CD1c-positive myeloid dendritic cell (primary cell): ENCODE measurements around the gene TEKTIP1.
"Not testable (repeated sequence)": the region's sequence is repeated elsewhere in the genome, so short reads cannot be mapped to it uniquely, and the experiment has no call there.

Experiments
- DNase-seq: peaks from one replicate; pipeline ENCODE4 v3.0.0-alpha.2; 2016; ENCODE audit errors: extremely low spot score

TEKTIP1 gene

DNA sequence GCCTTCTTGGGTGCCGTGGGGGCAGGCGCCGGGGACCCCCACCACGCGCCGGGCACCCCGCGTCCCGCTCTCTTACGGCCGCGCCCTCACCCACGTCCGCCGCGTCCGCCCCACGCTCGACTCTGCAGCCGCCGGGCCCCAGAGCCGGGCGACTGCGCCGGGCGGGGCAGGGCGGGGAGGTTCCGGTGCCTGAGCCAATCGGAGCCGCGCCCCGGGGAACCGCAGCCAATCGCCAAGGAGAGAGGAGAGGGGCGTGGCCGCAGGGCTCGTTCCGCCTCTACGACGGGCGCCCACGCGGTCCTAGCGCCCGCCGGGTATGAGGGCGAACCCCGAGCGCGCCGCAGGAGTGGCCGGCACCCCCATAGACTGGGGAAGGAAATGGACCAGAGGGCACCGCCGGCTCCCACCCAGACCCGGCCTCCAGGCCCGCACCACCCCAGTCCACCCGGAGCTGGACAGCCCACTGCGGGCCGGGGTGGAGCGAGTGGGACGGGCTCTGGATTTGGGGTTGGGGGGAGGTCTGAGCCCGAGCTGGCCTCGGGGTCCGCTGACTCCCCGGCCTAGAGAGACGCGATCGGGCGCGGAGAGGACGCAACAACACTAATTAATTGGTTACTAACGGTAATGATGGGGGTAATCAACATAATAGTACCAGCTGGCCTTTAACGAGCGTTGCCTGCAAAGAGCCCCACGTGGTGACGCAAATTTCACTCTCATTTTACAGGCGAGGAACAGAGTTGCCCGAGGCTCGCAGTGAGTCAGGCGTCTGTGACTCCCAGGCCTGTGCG is 18.7 kb downstream of the TEKTIP1 start, which contains the start of gene MFSD12:
MFSD12 (minus strand) TSS at position 126 of the 788 bp plus-strand sequence. CDS start 183 bp downstream, outside the sequence.
- DNase-seq, result peak; percentile 99

DNA sequence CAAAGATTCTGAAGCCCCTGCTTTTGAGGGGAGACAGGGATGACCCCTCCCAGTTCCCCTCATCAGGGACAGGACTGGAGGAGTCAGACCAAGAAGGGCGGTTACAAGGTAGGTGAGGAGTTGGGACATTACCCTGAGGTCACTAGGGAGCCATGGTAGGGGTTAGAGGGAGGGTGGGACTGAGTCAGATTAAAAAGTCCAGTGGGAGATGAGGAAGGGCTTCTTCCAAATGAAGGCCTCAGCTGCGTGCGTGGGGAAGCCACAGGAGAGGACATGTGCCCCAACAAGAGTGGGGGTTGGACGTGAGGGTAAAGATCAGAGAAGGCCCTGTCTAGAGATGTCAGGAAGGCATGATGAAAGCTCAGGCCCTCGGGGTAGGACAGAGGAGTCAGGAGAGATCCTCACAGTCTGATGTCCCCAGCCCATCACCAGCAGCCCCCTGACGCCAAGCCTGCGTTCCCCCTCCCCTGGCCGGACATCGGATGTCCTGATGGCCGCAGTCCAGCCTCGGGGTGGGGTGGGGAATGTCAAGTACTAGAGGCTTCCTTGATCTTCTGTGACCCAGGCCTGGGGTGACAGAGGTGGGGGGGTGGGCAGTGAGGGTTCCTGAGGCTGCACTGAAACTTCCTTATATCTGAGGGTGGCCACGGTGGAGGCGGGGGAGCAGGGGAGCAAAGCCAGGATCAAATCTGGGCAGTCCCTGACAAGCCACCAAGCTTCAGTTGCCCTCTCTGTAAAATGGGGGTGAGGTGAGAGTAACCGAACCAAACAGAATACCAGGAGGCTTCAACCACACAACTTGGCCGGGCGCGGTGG is 24.9 kb downstream of the TEKTIP1 start:
- DNase-seq, result peak; percentile 72

DNA sequence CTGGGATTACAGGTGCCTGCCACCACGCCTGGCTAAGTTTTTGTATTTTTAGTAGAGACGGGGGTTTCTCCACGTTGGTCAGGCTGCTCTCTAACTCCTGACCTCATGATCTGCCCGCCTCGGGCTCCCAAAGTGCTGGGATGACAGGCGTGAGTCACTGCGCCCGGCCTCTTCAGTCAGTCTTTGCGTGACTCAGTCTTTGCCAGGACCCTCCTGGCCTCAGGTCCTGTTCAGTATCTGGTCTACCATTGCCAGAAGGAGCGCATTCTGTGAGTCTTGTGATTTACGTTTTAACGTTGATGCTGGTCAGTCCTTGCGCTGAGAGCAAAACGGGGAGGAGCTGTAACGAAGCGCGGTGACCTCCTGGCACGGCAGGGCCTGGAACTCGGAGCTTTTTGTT is 26.2 kb downstream of the TEKTIP1 start:
- DNase-seq, result no peak

DNA sequence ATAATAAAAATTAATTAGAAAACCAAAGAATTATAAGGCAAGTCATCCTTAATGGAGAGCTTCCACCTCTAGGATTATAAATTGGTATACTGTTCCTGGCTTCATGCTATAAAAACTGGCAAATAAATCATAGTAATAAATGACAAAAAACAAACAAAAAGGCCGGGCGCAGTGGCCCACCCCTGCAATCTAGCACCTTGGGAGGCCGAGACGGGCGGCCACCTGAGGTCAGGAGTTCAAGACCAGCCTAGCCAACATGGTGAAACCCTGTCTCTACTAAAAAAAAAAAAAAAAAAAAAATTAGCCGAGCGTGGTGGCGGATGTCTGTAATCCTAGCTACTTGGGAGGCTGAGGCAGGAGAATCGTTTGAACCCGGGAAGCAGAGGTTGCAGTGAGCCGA is 31.1 kb downstream of the TEKTIP1 start:
- DNase-seq, result not testable (repeated sequence)

DNA sequence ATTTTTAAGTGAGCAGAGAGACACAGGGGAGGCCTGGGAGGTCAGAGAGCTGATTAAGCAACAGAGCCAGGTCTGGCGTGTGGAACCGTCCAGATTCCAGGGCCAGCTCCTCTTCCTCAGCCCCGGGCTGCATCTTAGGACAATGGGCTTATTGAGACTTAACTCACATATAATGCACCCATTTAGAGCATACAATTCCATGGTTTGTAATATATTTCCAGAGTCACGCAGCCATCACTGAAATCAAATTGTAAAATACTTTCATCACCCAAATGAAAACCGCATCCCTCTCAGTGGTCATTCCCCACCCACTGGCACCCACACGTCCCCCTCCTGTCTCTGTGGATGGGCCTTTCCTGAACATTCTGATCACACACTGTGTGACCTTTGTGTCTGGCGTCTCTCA is 31.6 kb downstream of the TEKTIP1 start:
- peak; percentile 70 for DNase-seq

DNA sequence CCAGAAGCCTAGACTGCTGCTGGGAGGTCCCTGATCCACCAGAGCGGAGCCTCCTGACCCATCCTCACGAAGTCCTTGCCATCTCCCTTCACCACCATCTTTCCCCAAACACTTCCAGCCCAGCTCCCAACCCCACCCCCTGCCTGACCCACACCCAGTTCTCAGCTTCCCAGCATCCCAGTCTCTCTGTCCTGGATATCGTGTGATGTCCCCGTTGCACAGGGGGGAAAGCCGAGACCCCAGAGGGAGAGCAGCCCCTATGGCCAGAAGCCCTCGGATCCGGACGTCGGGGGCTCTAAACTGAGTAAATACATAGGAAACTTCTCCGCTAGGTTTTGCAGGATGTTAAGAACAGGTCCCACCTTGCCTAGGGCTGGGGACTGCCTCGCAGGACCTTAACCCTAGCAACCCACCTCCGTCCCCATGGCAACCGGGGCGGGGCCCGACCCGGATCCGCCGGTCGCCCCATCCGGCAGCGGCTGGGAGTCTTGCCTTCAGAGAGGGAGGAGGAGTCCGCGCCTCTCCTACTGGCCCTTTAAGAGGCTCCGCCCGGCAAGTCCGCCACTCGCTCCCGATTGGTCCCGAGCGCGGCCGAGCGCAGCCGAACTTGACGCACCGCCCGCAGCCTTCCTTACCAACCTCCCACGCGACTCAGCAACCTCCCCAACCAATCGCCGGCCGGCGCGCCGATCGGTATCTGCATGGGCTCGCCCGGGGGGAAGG is 33.3 kb downstream of the TEKTIP1 start:
- peak; percentile 100 for DNase-seq

DNA sequence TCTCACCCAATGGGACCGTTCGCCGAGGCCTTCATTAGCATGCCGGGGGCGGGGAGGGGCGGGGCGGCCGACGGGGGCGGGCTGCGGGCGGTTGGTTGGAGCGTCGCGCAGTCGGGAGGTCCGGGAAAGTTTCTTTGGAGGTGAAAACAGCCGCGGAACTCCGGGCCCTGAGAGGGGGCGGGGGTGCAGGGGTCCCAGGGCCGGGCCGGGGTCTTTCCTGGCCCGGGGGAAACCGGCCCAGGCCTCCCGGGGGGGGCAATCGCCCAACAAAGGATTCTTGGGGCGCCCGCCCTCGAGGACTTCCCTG is 33.8 kb downstream of the TEKTIP1 start, which contains the start of gene HMG20B:
HMG20B (plus strand) TSS at position 90 of the 307 bp plus-strand sequence. CDS start 366 bp downstream, outside the sequence.
- no peak for DNase-seq

DNA sequence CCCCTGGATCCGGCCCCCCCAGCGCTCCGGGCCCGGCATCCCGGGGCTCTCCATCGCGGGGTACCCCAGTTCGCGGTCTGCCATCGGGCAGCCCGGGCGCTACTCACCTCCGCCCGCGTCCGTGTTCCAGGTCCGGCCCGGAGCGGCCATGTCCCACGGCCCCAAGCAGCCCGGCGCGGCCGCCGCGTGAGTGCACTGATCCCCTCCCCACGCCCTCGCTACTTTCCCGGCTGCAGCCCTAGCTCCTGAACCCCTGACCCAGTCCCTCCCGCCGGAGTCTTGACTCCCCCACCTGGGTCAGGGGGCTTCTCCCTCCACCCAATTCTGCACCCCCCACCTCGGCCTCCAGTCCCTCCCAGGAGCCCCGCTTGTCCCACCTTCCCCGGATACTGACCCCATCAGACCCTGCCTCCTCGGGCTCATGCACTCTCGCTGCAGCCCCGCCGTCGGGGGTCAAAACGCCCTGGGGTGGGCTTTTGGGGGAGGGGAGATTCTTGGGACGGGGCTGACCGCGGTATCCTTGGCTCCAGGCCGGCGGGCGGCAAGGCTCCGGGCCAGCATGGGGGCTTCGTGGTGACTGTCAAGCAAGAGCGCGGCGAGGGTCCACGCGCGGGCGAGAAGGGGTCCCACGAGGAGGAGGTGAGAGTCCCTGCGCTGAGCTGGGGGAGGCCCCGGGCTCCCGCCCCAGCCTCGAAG is 34.3 kb downstream of the TEKTIP1 start:
- no peak for DNase-seq

DNA sequence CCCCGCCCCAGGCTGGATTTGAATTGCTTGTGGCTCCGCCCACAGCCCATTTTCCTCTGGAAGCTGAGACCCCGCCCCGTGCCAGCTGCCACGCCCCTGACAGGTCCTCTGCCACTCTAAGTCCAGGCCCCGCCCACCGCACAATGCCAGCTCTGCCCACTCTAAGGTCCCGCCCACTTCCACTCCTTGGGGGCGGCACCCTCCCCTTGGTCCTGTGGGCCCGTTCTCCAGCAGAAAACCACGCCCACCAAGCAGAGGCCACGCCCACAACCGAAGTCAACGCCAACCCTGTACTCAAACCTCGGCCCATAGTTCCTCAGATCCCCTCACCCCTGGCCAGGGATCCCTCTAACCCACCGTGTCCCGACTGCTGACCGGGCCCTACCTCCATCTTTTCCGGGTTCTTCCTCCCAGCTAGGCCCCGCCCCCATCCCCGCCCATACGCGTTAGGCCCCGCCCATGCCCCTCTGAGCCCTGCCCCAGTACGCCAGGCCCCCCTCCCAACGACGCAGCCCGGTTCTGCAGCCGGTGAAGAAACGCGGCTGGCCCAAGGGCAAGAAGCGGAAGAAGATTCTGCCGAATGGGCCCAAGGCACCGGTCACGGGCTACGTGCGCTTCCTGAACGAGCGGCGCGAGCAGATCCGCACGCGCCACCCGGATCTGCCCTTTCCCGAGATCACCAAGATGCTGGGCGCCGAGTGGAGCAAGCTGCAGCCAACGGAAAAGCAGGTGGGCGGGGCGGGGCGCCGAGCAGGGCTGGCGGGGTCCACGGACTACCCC is 35.1 kb downstream of the TEKTIP1 start:
- peak; percentile 98 for DNase-seq

DNA sequence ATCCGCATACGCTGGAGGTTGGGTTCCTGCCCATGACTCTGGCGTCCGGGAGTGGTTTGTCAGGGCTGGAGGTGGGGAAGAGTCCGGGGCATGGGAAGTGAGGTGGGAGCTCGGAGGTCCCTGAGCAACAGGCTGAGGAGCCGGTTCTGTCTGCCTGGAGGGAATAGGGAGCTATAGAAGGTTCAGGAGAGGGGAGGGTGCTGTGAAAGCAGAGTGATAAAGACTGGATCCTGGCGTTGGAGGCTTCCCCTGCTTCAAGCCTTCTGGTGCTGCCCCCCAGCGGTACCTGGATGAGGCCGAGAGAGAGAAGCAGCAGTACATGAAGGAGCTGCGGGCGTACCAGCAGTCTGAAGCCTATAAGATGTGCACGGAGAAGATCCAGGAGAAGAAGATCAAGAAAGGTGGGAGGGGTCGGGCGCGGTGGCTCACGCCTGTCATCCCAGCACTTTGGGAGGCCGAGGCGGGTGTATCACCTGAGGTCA is 36.3 kb downstream of the TEKTIP1 start:
- DNase-seq, result no peak

DNA sequence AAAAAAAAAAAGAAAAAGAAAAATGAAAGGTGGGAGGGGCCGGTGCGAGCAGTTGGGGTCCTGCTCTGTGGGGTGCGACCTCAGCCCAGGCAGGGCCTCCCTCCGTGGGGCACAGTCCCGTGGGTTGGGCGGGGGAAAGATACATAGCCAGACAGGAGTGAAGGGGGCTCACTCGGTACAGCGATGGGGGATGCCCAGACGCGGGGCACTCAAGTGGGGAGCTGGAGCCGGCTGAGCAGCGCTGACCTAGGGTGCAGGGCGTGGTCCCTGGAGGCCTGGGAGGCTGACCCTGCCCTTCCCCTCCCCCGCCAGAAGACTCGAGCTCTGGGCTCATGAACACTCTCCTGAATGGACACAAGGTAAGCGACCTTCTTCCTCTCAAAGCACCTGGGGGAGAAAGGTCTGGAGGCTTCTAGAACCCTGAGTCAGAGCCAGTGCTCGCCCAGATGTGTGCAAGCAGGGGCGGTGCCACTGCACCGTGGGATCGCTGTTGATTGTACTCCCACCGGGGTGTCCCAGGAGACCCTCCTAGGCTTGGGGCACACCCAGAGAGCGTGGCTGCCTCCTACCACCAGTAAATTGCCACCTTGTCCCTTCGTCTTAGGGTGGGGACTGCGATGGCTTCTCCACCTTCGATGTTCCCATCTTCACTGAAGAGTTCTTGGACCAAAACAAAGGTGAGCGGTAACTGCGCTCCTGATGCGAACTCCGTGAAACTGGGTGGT is 37.1 kb downstream of the TEKTIP1 start:
- no peak for DNase-seq

DNA sequence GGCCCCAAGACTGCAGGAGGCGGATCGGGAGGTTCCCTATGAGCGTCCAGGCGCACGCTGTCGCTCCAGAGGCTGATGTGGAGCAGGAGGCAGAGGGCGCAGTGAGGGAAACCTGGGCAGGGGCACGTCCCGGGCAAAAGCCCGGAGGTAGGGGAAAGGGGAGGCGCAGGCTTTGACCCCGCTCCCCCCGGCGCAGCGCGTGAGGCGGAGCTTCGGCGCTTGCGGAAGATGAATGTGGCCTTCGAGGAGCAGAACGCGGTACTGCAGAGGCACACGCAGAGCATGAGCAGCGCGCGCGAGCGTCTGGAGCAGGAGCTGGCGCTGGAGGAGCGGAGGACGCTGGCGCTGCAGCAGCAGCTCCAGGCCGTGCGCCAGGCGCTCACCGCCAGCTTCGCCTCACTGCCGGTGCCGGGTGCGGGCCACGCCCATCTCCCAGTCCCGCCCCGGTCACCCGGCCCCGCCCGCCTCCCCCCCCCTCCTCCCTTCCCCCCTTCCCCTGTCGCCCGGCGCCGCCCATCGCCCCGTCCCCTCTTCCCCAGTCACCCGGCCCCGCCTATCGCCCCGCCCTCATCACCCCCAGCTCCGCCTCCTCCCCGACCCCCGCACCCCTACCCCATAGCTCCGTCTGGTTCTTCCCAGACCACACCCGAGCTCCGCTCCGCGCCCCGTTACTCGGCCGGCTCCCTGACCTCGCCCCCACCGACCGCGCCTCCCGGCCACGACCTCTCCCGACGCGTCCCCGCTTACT is 37.9 kb downstream of the TEKTIP1 start:
- DNase-seq, result peak; percentile 53

DNA sequence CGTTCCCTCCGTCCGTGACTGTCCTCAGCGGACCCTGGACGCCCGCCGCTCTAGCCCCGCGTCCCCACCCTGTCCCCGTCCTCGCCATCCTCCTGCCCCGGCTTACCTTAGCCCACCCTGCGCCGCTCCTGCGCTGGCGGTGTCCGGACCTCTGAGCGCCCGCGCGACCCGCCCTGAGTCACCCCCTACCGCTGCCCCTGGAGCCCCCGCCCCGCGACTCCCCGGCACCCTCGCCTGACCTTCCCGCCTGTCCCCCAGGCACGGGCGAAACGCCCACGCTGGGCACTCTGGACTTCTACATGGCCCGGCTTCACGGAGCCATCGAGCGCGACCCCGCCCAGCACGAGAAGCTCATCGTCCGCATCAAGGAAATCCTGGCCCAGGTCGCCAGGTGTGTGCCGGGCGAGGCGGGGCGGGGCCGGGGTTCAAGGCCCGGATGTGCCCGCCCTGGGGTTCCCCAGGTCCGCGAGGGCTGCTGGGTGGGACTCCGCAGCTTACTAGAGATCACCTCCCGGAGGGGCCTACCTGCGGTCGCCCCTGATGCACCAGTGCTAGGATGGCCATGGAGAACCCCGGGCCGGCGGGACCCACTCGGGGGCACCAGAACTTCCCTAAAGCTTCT is 38.9 kb downstream of the TEKTIP1 start:
- DNase-seq, result no peak

DNA sequence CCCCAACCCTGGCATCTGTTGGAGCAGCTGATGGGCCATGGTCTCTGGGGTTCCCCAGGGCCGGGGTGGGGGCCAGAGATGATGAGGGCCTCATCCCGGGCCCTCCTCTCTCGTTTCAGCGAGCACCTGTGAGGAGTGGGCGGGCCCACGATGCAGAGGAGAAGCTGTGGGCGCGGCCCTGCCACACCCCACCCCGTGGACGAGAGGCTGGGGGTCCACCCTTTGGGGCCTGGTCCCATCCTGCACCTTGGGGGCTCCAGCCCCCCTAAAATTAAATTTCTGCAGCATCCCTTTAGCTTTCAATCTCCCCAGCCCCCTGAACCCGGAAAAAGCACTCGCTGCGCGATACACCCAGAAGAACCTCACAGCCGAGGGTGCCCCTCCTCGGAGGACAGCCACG is 39.4 kb downstream of the TEKTIP1 start:
- DNase-seq, result no peak

DNA sequence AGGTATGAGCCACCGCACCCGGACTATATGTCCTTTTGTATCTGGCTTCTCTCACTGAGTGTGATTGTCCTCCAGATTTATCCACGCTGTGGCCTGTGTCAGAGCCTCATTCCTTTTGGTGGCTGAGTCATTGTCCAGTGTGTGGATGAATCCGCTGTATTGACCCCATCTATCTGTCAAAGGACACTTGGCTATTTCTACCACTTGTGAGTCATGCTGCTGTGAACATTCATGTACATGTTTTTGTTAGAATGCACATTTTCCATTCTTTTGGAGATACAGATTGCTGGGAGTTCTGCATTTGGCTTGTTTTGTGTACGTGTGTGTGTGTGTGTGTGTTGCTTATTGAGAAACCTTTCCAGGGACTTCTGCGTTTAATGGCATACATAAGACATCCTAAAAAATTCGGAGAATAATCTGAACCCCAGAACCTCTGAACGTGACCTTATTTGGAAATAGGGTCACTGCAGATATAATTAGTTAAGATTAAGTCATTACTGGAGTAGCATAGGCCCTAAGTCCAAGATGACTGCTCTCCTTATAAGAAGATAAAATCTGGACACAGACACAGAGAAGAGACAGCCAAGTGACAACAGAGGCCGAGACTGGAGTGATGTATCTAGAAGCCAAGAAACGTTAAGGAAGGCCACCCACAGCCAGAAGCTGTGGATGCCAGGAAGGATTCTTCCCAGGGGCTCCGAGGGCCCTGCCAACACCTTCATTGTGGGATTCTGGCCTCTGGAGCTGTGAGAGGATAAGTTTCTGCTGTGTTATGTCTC is 41.4 kb downstream of the TEKTIP1 start:
- peak; percentile 79 for DNase-seq

DNA sequence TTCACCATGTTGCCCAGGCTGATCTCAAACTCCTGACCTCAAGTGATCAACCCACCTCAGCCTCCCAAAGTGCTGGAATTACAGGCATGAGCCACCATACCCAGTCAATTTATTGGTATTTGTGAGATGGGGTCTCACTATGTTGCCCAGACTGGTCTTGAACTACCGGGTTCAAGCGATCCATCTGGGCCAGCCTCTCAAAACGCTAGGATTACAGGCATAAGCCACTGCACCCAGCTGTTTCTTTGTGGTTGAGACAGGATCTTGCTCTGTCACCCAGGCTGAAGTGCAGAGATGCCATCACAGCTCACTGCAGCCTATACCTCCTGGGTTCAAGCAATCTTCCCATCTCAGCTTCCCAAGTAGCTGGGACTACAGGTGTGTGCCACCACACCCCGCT is 42.8 kb downstream of the TEKTIP1 start:
- not testable (repeated sequence) for DNase-seq

DNA sequence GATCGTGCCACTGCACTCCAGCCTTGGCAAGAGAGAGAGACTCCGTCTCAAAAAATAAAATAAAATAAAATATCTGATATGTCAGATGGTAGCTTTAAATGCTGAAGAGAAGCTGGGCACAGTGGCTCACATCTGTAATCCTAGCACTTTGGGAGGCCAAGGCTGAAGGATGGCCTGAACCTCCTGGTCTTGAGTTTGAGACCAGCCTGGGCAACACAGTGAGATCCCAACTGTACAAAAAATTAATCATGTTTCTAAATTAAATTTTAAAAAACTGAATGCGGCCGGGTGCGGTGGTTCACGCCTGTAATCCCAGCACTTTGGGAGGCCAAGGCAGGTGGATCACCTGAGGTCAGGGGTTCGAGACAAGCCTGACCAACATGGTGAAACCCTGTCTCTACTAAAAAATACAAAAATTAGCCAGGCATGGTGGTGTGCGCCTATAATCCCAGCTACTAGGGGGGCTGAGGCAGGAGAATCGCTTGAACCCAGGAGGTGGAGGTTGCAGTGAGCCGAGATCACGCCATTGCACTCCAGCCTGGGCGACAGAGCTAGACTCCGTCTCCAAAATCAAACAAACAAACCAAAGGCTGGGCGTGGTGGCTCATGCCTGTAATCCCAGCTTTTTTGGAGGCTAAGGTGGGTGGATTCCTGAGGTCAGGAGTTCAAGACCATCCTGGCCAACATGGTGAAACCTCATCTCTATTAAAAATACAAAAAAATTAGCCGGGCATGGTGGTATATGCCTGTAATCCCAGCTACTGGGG is 45.2 kb downstream of the TEKTIP1 start:
- DNase-seq, result not testable (repeated sequence)
